ENCODE data around the gene BRK1. TPM values are rescaled to one million over a fixed set of nuclear protein-coding genes. Genes with fewer than 3 reads are reported as not detected.
"Not testable (repeated sequence)": the region's sequence is repeated elsewhere in the genome, so short reads cannot be mapped to it uniquely, and the experiment has no call there.

The BRK1 gene
- total and polyA plus RNA-seq, 10 donors = 69.8 to 215 (median 94.1) TPM

DNA sequence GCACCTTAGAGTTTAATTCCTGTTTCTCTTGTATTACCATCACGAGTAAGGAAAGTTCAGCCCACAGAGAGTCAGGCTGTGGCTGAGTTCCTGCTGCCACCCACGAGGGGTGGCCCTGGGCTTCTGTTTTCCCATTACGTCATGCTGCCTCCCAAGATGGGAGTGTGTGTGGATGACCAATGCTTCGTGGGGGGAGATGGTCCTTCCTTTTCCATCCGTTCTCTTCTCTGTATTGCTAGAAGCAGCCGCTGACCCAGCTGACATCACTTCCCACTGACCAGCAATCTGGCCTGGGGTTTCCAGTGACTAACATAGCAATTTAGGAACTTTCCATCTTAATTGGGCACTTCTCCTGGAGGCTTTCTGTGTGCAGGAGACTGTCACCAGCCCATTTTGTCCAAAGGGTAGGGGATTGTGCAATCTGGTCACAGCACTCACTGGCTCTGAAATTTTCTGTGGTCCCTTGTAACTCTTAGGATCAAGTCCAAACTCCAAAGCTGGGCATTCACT is 58.5 kb downstream of the BRK1 start:
- TF ChIP-seq, protein P1, sequence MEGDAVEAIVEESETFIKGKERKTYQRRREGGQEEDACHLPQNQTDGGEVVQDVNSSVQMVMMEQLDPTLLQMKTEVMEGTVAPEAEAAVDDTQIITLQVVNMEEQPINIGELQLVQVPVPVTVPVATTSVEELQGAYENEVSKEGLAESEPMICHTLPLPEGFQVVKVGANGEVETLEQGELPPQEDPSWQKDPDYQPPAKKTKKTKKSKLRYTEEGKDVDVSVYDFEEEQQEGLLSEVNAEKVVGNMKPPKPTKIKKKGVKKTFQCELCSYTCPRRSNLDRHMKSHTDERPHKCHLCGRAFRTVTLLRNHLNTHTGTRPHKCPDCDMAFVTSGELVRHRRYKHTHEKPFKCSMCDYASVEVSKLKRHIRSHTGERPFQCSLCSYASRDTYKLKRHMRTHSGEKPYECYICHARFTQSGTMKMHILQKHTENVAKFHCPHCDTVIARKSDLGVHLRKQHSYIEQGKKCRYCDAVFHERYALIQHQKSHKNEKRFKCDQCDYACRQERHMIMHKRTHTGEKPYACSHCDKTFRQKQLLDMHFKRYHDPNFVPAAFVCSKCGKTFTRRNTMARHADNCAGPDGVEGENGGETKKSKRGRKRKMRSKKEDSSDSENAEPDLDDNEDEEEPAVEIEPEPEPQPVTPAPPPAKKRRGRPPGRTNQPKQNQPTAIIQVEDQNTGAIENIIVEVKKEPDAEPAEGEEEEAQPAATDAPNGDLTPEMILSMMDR (IDR thresholded peaks at IDR 0.05 in 8 of 11, conservative IDR thresholded peaks at IDR 0.05 in 3 of 11) = peak in 1 of 11 experiments; percentile 4
- TF ChIP-seq POLR2AphosphoS5 (IDR thresholded peaks at IDR 0.05) (peak in 2 of 3 donors; percentile 62 to 74), POLR2A (IDR thresholded peaks at IDR 0.05) (no peak)
- Histone ChIP-seq H3K27ac (peak overlapping the region in 7 of 8 donors; percentile 70 to 84 (median 81)), H3K36me3 (peaks cover 0 to 29% (median 11%) of the 10 kb centered on the region in 6 donors), H3K27me3 (replicated peaks in 1 of 7) (no peaks in the 10 kb centered on the region), H3K4me3 (no peak overlapping the region), H3K4me1 (peaks cover 0 to 59% (median 28%) of the 10 kb centered on the region in 6 donors), H3K9me3 (peaks cover 0 to 6% (median 5%) of the 10 kb centered on the region in 8 donors)
- intact Hi-C loops (cut with DNase I; ENCODE audit: low total_unique reads) = no loop called here
- DNase-seq = no peak
- 12 to 44% (median 23%) methylated on average over 6 of the region's 6 CpGs for WGBS, 5 donors

DNA sequence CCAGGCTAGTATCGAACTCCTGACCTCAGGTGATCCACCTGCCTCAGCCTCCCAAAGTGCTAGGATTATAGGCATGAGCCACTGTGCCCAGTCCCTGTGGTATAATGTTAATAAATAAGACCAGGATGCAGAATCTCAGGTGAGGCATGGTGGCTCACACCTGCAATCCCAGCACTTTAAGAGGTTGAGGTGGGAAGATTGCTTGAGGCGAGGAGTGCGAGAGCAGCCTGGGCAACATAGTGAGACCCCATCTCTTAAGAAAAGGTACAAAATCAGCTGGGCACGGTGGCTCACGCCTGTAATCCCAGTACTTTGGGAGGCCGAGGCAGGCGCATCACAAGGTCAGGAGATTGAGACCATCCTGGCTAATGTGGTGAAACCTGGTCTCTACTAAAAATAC is 59.9 kb downstream of the BRK1 start:
- Histone ChIP-seq H3K4me1 (peaks cover 0 to 55% (median 27%) of the 10 kb centered on the region in 6 donors), H3K36me3 (peaks cover 0 to 43% (median 11%) of the 10 kb centered on the region in 6 donors)
- H3K4me3 ChIP-seq; intact Hi-C loops (cut with DNase I; ENCODE audit: low total_unique reads); DNase-seq; H3K27me3 ChIP-seq (replicated peaks in 1 of 7); H3K9me3 ChIP-seq; H3K27ac ChIP-seq: not testable (repeated sequence)
- 92 to 97% (median 96%) methylated on average over 7 of the region's 7 CpGs for WGBS, 5 donors

DNA sequence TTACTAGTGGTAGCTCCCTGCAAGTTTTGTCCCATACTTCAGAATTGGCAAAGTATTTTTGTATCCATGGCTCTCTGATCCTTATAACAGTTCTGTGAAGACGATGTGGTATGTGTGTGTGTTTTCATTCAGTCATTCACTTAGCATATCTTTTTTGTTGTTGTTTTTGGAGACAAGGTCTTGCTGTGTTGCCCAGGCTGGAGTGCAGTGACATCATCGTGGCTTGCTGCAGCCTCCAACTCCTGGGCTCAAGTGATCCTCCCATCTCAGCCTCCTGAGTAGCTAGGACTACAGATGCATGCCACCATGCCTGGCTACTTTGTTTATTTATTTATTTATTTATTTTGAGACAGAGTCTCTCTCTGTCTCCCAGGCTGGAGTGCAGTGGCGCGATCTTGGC is 60.7 kb downstream of the BRK1 start:
- intact Hi-C loops (cut with DNase I; ENCODE audit: low total_unique reads); H3K27me3 ChIP-seq (replicated peaks in 1 of 7); H3K27ac ChIP-seq; DNase-seq; H3K9me3 ChIP-seq; H3K4me3 ChIP-seq: not testable (repeated sequence)
- 92 to 97% (median 96%) methylated on average over 4 of the region's 4 CpGs for WGBS, 5 donors
- Histone ChIP-seq H3K4me1 (peaks cover 0 to 55% (median 27%) of the 10 kb centered on the region in 6 donors), H3K36me3 (peaks cover 0 to 49% (median 11%) of the 10 kb centered on the region in 6 donors)

Other genes with a start within 250 kb of the BRK1 start
- not detected for gene CIDEC, start 235.4 kb upstream of the BRK1 start, total RNA-seq
- under 1 TPM in 2 of 3 donors, not detected in 1; 0.13 to 0.24 TPM for gene CIDEC, start 235.4 kb upstream of the BRK1 start, polyA plus RNA-seq
- gene JAGN1, start 225.1 kb upstream of the BRK1 start, total RNA-seq = 10 to 100 TPM; 17.1 to 41.3 (median 23.6) TPM
- gene JAGN1, start 225.1 kb upstream of the BRK1 start, polyA plus RNA-seq = 10 to 100 TPM; 22.0 to 33.4 (median 28.1) TPM
- gene IL17RE, start 212.8 kb upstream of the BRK1 start, total RNA-seq = 1 to 10 TPM; 1.0 to 5.1 (median 1.9) TPM
- 1 to 10 TPM in 1 of 3 donors, under 1 TPM in 2; 0.57 to 1.7 (median 0.64) TPM for gene IL17RE, start 212.8 kb upstream of the BRK1 start, polyA plus RNA-seq
- 10 to 100 TPM; 10.7 to 24.1 (median 19.7) TPM for gene IL17RC, start 198.6 kb upstream of the BRK1 start, total RNA-seq
- 10 to 100 TPM in 2 of 3 donors, 1 to 10 TPM in 1; 6.6 to 24.6 (median 12.6) TPM for gene IL17RC, start 198.6 kb upstream of the BRK1 start, polyA plus RNA-seq
- gene CRELD1, start 181.8 kb upstream of the BRK1 start, total RNA-seq = 10 to 100 TPM; 17.7 to 40.3 (median 31.4) TPM
- 10 to 100 TPM; 20.6 to 40.9 (median 21.9) TPM for gene CRELD1, start 181.8 kb upstream of the BRK1 start, polyA plus RNA-seq
- 1 to 10 TPM in 6 of 7 donors, under 1 TPM in 1; 0.85 to 2.4 (median 1.9) TPM for gene PRRT3, start 163.3 kb upstream of the BRK1 start, total RNA-seq
- gene PRRT3, start 163.3 kb upstream of the BRK1 start, polyA plus RNA-seq = under 1 TPM; 0.65 to 0.99 (median 0.72) TPM
- gene EMC3, start 128.8 kb upstream of the BRK1 start, total RNA-seq = 10 to 100 TPM; 32.8 to 61.4 (median 47.1) TPM
- gene EMC3, start 128.8 kb upstream of the BRK1 start, polyA plus RNA-seq = 10 to 100 TPM; 16.3 to 35.3 (median 18.0) TPM
- gene FANCD2, start 89.2 kb upstream of the BRK1 start, total RNA-seq = 10 to 100 TPM in 6 of 7 donors, 1 to 10 TPM in 1; 9.3 to 19.5 (median 13.6) TPM
- 10 to 100 TPM; 12.5 to 20.2 (median 13.6) TPM for gene FANCD2, start 89.2 kb upstream of the BRK1 start, polyA plus RNA-seq
- not detected for gene FANCD2OS, start 7.4 kb upstream of the BRK1 start, total RNA-seq
- gene FANCD2OS, start 7.4 kb upstream of the BRK1 start, polyA plus RNA-seq = not detected
- 10 to 100 TPM; 53.9 to 75.9 (median 64.6) TPM for gene VHL, start 26.1 kb downstream of the BRK1 start, total RNA-seq
- gene VHL, start 26.1 kb downstream of the BRK1 start, polyA plus RNA-seq = 10 to 100 TPM; 44.3 to 70.1 (median 46.5) TPM
- 10 to 100 TPM in 3 of 7 donors, 1 to 10 TPM in 4; 4.8 to 11.8 (median 9.4) TPM for gene IRAK2, start 49.2 kb downstream of the BRK1 start, total RNA-seq
- gene IRAK2, start 49.2 kb downstream of the BRK1 start, polyA plus RNA-seq = 1 to 10 TPM; 1.4 to 3.4 (median 2.7) TPM
- gene TATDN2, start 132.8 kb downstream of the BRK1 start, total RNA-seq = 10 to 100 TPM; 32.8 to 56.1 (median 48.6) TPM
- 10 to 100 TPM; 15.4 to 20.4 (median 16.2) TPM for gene TATDN2, start 132.8 kb downstream of the BRK1 start, polyA plus RNA-seq
- 1 to 10 TPM; 1.1 to 8.0 (median 3.8) TPM for gene GHRL, start 177.3 kb downstream of the BRK1 start, total RNA-seq
- 1 to 10 TPM; 3.6 to 6.6 (median 5.0) TPM for gene GHRL, start 177.3 kb downstream of the BRK1 start, polyA plus RNA-seq
- 100 to 1,000 TPM in 1 of 7 donors, 10 to 100 TPM in 6; 61.6 to 115 (median 71.2) TPM for gene SEC13, start 205.4 kb downstream of the BRK1 start, total RNA-seq
- gene SEC13, start 205.4 kb downstream of the BRK1 start, polyA plus RNA-seq = 10 to 100 TPM; 52.1 to 78.7 (median 68.0) TPM

Data from spleen (tissue), 11 donors.